BJ (cell line): Measurements from ENCODE around the gene ATRIP. TPM values are rescaled to one million over a fixed set of nuclear protein-coding genes. Genes with fewer than 3 reads are reported as not detected.

Source experiments
- CTCF ChIA-PET: fragments of 350-600 bp; formaldehyde crosslinking; extraction: SDS; loops from one replicate; lab custom pipeline; 2021; ENCODE audit warnings: antibody characterized with exemption, inconsistent platforms; lab: Yijun Ruan, JAX
- POLR2A ChIA-PET: fragments of 300-600 bp; sonication (Branson Sonifier 250); formaldehyde crosslinking; extraction: SDS; loops from one replicate; lab custom pipeline; 2021; ENCODE audit warnings: antibody characterized with exemption; lab: Charles Lee
- DNase-seq: peaks from one replicate; pipeline ENCODE4 v3.0.0-alpha.2; 2011; ENCODE audit warnings: low read depth
- H3K27me3 ChIP-seq: 2 replicates; pipeline ENCODE4 v1.6.0; 2011; ENCODE audit warnings: low read length; ENCODE audit not compliant: control insufficient read depth, insufficient read depth
- H3K36me3 ChIP-seq: 2 replicates; pipeline ENCODE4 v1.5.1; 2011; ENCODE audit warnings: low read length; ENCODE audit not compliant: control insufficient read depth, insufficient read depth
- H3K4me3 ChIP-seq: 2 replicates; pipeline ENCODE4 v1.5.1; 2011; ENCODE audit warnings: low read depth, mild to moderate bottlenecking, control low read depth, low read length
- CTCF ChIP-seq: IDR thresholded peaks from 2 replicates; pipeline ENCODE4 v1.5.1; 2011; ENCODE audit warnings: low read depth, mild to moderate bottlenecking, control low read depth, inconsistent platforms, low read length, moderate library complexity; ENCODE audit not compliant: insufficient read depth
- polyA plus RNA-seq: library from polyadenylated mRNA; depleted of rRNA; stranded (reverse); fragments of >200 nt; gene quantifications from 2 replicates; pipeline ENCODE4 v1.2.3, GENCODE V29; 2011

Gene ATRIP
- polyA plus RNA-seq, 1 experiment, result 7.9 TPM

GRCh38 chr3:48500656-48501055 lies 54.1 kb downstream of the ATRIP start:
- CTCF ChIA-PET, result interaction anchor here (1.7 kb wide), 1 partner anchor 27 kb away, joined by 4 read pairs; no protein-coding TSS in a partner anchor
- Histone ChIP-seq H3K27me3 (no peaks in the 10 kb centered on the region), H3K4me3 (no peak overlapping the region), H3K36me3 (peaks cover 5% of the 10 kb centered on the region; the same call in 1 of the 2 replicates)
- TF ChIP-seq CTCF, result no peak
- DNase-seq, result no peak
- POLR2A ChIA-PET, result no interaction called here

GRCh38 chr3:48501196-48501595 lies 54.7 kb downstream of the ATRIP start:
- DNase-seq, result no peak
- Histone ChIP-seq H3K27me3 (no peaks in the 10 kb centered on the region), H3K36me3 (peaks cover 5% of the 10 kb centered on the region; the same call in 1 of the 2 replicates), H3K4me3 (no peak overlapping the region)
- no peak for TF ChIP-seq CTCF
- CTCF ChIA-PET, result interaction anchor here (1.7 kb wide), 1 partner anchor 28 kb away, joined by 4 read pairs; no protein-coding TSS in a partner anchor
- POLR2A ChIA-PET, result no interaction called here

- Histone ChIP-seq H3K27me3 (no peaks in the 10 kb centered on the region), H3K36me3 (peaks cover 5% of the 10 kb centered on the region; the same call in 1 of the 2 replicates), H3K4me3 (no peak overlapping the region)
- POLR2A ChIA-PET, result no interaction called here
- DNase-seq, result no peak
- CTCF ChIA-PET, result interaction anchor here (0.8 kb wide), 1 partner anchor 54 kb away, joined by 4 read pairs; no protein-coding TSS in a partner anchor
- TF ChIP-seq CTCF, result no peak
Observed at GRCh38 chr3:48502121-48502520, 55.6 kb downstream of the ATRIP start.

GRCh38 chr3:48502728-48503168 lies 56.2 kb downstream of the ATRIP start:
- CTCF ChIA-PET, result interaction anchor here (0.8 kb wide), 1 partner anchor 53 kb away, joined by 4 read pairs; no protein-coding TSS in a partner anchor
- TF ChIP-seq CTCF, result no peak
- DNase-seq, result no peak
- POLR2A ChIA-PET, result interaction anchor here (0.6 kb wide), 1 partner anchor 52 kb away, joined by 26 read pairs; no protein-coding TSS in a partner anchor
- Histone ChIP-seq H3K4me3 (peak overlapping the region; percentile 88), H3K36me3 (peaks cover 5% of the 10 kb centered on the region; the same call in 1 of the 2 replicates), H3K27me3 (no peaks in the 10 kb centered on the region)

GRCh38 chr3:48503401-48504050 lies 57.0 kb downstream of the ATRIP start:
- POLR2A ChIA-PET, result no interaction called here
- Histone ChIP-seq H3K36me3 (peaks cover 2% of the 10 kb centered on the region; the same call in 1 of the 2 replicates), H3K4me3 (peak overlapping the region; percentile 88), H3K27me3 (no peaks in the 10 kb centered on the region)
- no peak for TF ChIP-seq CTCF
- CTCF ChIA-PET, result interaction anchor here (0.5 to 1.0 kb wide), 2 partner anchors 31 to 103 kb away, joined by 3 read pairs; no protein-coding TSS in a partner anchor
- no peak for DNase-seq
